Epithelial cell of esophagus (primary cell): ENCODE data around the gene EDN3.

Experiments used
- DNase-seq: peaks from one replicate; pipeline ENCODE4 v3.0.0; 2010; ENCODE audit warnings: low read depth
- H3K4me3 ChIP-seq: 2 replicates; pipeline ENCODE4 v1.5.1; 2011; ENCODE audit warnings: mild to moderate bottlenecking, low read length, control low read depth
- TF ChIP-seq, protein P1 (sequence below): IDR thresholded peaks from 2 replicates; pipeline ENCODE4 v1.5.1; 2011; ENCODE audit warnings: low read depth, mild to moderate bottlenecking, low read length, control low read depth, inconsistent platforms; ENCODE audit not compliant: insufficient read depth; ENCODE audit errors: missing control alignments

EDN3 gene

DNA sequence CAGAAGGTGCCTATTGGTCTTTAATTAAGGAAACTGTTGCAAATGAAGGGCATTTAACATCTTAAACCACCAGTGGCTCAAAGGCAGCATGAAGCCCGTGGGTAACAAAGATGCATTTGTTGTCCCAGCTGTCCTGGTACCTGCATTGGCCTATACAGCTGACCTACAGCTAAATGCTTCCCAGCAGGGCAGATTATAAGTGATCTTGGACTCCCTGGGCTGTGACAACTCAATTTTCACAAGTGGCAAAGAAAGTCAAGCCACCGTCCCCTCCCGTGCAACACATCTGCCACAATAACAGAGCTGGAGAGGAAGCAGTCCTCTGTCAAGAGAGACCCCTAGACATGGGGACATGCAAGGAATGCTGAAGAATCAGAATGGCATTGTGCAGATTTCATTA, 31.5 kb upstream of the EDN3 start:
- TF ChIP-seq, protein P1, sequence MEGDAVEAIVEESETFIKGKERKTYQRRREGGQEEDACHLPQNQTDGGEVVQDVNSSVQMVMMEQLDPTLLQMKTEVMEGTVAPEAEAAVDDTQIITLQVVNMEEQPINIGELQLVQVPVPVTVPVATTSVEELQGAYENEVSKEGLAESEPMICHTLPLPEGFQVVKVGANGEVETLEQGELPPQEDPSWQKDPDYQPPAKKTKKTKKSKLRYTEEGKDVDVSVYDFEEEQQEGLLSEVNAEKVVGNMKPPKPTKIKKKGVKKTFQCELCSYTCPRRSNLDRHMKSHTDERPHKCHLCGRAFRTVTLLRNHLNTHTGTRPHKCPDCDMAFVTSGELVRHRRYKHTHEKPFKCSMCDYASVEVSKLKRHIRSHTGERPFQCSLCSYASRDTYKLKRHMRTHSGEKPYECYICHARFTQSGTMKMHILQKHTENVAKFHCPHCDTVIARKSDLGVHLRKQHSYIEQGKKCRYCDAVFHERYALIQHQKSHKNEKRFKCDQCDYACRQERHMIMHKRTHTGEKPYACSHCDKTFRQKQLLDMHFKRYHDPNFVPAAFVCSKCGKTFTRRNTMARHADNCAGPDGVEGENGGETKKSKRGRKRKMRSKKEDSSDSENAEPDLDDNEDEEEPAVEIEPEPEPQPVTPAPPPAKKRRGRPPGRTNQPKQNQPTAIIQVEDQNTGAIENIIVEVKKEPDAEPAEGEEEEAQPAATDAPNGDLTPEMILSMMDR: no peak
- DNase-seq: no peak
- no peak overlapping the region for H3K4me3 ChIP-seq

DNA sequence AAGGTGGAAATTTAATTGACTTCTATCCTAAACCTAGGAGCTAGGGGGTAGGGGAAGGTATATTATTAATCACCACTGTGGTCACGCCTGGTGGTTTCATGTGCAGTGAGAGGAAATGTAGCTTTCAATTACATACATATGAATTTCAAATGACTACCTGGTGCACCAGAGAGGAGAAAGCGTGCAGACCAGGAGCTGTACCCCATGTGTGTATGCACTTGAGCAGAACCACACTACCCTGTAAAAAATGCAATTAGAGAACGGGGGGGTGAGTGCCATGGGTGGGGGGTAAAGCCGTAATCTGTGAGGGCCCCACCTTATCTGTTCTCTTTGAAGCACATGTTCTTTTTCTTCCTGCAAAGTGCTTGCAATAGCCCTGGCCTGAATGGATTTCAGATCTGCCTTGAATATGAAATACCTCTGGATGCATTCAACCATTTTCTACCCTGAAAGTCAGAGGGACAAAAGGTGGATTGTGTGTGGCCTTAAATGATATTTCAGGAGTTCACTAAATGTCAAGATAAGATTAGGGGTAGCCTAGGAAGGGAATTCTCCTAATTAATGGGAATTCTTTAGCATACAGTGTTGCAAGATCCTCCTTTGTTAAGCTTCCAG, 30.9 kb upstream of the EDN3 start:
- DNase-seq: no peak
- H3K4me3 ChIP-seq: no peak overlapping the region
- TF ChIP-seq, protein P1: no peak

DNA sequence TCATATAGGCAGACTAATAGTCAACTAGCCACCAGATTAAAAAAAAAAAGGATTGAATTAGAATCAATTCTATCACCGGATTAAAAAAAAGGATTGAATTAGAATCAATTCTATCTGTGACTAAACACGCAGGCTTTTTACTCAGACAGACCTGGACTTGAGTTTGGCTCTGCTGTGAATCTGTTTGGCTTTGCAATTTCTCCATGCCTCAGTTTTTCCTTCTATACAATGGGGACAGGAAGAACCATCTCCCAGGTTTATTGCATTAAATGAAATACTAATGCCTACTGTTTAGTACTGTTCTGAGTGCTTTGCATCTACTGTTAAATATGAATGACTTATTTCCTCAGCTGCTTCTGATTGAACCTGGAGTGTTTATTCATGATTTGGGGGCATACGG, 30.0 kb upstream of the EDN3 start:
- no peak for DNase-seq
- TF ChIP-seq, protein P1: no peak
- H3K4me3 ChIP-seq: no peak overlapping the region

DNA sequence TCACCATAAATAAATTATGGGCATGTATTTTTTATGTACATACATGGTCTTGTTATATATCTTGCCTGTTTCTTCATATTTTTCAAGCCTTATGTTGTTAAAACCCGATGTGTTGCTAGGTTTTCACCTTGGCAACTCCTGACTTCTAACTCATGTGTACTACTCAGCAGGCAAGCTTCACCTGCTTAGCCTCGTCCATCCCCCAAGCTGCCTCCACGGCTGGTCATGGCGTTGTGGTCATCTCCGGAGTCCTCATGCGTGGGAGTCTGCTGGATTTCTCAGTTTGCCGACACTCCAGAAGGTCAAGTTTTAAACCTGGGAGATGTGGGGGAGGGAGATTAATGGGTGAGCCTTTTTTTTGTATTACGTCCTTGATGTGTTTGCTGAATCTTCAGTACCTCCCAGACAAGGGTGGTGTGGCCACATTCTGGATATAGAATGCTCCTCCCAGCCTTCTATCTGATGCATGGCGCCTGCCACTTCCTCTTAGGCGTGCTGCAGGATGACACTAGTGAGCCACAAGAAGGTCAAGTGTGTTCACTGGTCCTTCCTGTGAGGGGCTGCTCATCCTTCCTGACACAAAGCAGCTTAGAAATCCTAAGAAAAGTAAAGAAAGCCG, 26.6 kb upstream of the EDN3 start:
- no peak overlapping the region for H3K4me3 ChIP-seq
- no peak for DNase-seq
- TF ChIP-seq, protein P1: no peak

DNA sequence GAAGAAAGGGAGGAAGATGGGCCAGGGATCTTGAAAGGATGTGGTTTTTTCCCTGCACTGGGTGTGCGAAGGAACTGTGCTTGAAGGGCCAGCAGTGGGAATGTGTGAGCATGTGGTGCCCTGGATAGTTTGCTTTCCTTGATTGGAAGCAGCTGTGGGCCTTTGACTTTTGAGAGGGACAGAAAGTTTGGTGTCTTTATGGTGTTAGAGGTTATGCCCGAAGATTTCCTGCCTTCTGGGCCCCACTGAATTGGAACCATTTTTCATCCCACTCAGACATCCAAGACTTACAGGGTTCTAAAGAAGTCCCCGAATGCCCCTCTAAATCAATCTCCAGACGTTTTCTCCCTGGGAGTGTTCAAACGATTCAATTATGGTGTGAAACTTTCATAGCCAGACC, 23.5 kb upstream of the EDN3 start:
- no peak for DNase-seq
- no peak overlapping the region for H3K4me3 ChIP-seq
- TF ChIP-seq, protein P1: no peak

GRCh38 chr20:59284470-59284869, 15.9 kb upstream of the EDN3 start:
- DNase-seq: no peak
- H3K4me3 ChIP-seq: no peak overlapping the region
- TF ChIP-seq, protein P1: no peak

DNA sequence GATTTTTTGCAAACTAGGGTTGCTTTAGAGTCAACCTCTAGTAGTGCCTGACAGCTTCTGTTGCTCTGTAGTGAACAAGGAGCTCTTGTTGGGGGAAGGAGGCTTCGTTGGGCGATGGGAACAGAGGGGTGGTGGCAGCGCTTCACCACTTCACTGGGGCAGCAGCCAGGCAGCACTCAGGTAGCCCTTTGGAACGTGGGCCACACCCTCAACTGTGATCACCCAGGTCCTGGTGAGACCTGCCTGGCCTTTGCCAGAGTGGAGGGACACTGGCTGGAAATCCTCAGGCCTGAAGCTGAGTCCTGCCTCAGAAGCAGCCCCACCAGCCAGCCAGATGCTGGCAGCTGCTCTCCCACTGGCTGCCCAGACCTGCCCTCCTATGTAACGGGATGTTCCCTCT, 10.4 kb upstream of the EDN3 start:
- no peak for DNase-seq
- TF ChIP-seq, protein P1: no peak
- H3K4me3 ChIP-seq: no peak overlapping the region
